HG02798 (cell line): ENCODE data around the gene KLK11.

Source experiments
- ATAC-seq: cut with Tn5 transposase; IDR thresholded peaks from one replicate; pipeline ENCODE4 v1.9.1; 2021; ENCODE audit warnings: mild to moderate bottlenecking; ENCODE audit not compliant: unreplicated experiment, poor library complexity

KLK11 gene

DNA sequence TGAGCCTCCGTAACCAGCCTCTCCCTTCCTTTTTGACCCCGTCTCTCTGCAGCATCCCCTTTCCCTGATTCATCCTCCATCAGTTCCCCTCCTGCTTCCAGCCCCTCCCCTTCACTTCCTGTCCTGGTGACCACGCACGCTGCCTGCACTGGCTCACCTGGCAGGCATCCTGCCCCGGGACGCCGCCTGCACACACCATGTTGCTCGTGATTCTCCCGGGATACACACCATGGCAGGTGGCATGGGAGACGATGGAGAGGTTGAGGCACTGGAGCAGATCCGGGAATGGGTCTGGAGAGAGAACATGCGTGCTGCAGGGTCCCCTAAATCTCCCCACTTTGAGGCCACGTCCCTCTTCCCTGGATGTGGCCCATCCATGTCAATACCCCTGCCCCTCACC, 4.2 kb upstream of the KLK11 start:
- no peak for ATAC-seq

GRCh38 chr19:51029718-51030117, 3.3 kb upstream of the KLK11 start:
- ATAC-seq: no peak

- no peak for ATAC-seq
These were observed 1.5 kb upstream of the KLK11 start for GRCh38 chr19:51027873-51028272.

DNA sequence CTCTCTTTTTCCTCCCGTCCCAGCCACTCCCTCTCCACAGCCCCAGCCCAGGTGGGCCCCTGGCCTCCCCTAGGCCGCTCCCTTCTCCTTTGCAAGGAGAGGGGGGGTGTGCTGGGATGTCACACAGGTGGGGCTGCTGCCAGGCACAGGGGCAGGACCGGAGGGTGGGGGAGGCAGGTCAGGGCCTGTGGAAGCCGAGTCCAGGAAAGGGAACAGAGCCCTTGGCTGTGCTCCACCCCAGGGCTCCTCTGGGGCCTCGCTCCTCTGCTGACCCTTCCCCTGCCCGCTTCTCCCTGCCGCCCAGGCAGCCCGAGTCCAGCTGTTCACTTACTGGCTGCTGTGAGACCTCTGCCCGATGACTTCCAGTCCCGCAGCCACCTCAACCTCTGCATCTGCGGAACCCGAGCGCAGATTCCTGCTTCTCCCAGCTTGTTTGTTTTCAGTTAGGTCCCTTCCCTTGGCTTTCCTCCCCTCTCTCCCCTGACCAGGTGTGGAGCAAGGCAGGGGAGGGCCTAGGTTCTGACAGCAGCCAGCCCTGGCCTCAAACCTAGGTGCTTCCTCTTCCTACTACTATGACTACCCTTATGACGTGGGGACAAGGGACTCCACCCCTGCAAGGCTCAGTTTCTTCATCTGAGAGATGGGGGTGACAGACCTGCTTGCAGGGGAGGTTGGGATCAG, 850 bp upstream of the KLK11 start:
- no peak for ATAC-seq

DNA sequence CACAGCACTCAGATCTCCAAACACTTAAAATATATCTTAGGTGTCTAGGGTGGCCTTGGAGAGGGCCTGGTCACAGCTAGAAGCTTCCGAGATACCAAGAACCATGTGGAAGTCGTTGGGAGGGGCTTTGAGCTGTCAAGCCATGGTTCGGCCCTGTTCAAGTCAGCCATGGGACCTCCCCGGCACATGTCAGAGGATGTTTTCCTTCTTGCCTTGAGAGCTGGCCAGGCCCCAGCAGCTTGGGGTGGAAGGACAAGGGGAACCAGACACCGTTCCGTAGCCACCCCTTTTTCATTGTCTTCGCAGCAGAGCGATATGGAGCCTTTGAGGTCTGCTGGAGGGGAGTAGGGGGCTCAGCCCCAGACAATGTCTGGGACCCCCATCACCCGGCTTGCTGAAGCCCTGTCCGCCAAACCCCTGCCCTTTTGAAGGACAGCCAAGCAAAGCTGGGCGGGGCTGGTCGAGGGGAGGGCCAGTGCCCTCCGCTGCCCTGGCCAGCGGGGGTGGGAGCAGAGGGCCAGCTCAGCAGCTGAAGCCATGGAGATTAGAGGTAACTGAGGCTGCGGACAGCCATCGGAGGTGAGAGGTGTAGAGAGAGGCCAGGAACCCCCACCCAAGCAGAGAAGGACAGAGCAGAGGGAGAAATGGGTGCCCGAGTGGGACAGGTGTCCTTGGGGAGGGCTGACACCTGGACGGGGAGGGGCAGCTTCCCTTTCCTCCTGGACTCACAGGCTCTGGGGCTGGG, 435 bp downstream of the KLK11 start:
- ATAC-seq: no peak

DNA sequence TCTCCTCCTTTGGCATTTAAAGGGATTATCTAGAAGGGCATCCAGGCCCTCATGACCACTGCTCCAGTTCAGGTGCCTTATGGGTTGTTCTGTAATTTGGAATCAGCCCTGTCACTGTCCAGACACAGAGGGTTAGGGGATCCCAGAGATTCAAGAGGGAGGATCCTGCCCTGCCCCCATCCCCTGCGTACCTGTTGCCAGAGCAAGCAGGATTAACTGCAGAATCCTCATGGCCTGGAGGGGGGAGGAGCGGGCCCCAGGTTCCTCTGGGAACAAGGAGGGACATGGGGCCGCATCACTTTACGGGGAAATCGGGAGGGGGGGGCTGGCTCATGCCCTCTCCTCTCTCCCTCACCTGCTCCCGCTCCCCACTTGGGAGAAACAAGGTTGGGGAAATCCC, 1.0 kb downstream of the KLK11 start:
- ATAC-seq: no peak

DNA sequence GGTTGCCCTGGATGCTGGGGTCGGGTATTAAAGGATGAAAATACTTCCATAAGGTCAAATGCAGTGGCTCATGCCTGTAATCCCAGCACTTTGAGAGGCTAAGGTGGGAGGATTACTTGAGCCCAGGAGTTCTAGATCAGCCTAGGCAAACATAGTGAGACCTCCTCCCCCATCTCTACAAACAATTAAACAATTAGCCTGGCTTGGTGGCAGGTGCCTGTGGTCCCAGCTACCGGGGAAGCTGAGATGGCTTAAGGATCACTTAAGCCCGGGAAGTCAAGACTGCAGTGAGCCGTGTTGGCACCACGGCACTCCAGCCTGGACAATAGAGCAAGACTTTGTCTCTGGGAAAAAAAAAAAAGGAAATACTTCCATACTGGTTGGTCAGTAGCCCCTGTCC, 1.5 kb downstream of the KLK11 start:
- ATAC-seq: no peak

DNA sequence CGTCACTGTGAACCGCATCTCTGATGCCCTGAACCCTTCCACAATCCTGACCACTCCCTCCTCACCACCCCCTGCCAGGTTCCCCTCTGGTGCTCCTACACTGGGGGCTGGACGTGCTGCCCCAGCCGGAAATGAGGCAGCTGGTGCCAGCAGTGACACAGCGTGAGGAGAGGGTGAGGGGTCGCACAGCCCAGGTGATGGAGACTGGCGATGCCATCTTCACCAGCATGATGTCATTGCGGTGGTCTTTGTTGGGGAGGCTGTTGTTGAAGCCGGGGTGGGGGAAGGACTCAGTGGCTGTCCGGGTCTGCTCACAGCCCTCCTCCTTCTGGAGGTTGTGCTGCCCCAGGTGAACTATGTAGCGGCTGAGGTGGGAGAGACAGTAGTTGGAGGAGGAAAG, 2.5 kb downstream of the KLK11 start:
- no peak for ATAC-seq

DNA sequence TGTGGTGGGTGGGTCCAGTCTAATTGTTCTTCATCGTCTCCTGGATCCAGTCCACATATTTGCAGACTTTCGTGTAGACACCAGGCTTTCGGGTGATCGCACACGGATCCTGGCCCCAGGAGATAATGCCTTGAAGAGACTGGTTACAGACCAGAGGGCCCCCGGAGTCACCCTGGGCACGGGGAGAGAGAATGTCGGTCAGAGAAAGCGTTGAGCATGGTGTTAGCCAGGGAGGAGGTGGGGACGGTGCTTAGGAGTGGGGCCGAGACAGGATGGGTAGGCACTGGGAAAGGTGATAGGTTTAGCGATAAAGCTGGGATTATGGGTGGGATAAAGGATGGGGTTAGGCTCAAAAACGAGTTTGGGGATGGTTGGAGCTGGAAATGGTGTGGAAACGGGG, 3.9 kb downstream of the KLK11 start:
- no peak for ATAC-seq

- no peak for ATAC-seq
These were observed 5.3 kb downstream of the KLK11 start for GRCh38 chr19:51020988-51021651.

- ATAC-seq: no peak
These were observed 6.9 kb downstream of the KLK11 start, which contains the start of gene KLK10 for GRCh38 chr19:51019544-51019925. KLK10 (minus strand) TSS chr19:51019709; CDS start chr19:51019130, 579 bp downstream.

DNA sequence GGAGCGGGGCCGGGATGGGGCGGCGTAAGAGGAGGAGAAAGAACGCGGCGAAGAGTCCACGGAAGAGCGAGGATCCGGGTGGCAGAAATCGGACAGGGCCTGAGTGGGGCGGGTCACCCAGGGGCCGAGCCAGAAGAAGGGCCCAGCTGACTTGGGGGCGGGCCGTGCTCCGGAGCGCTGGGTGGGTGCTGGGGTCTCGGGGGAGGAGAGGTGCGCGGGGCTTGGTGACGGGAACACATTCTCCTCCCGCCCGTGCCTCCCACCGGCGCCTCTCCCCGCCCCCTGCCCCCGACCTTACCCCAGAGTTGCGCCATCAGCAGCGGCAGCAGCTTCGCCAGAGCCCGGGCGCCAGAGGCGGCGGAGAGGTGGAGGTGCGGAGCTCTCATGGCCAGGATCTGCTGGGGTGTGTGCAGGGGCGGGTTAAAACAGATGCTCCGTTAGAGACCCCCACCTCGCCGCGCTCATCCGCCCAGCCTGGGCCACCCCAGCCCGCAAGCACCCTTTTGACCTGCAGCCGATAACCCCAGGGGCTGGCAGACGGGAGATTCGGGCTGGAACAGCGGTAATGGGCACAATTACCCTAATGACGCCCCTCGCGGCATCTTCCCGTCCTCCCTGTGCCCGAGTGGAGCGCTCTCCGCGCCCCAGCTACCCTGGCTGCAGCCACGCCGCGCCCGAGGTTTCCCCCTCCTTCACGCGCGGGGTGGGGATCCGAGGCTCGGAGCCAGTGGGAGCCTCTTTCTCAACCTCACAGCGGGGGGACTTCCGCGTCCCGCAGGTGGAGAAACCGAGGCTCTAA, 7.5 kb downstream of the KLK11 start:
- no peak for ATAC-seq

DNA sequence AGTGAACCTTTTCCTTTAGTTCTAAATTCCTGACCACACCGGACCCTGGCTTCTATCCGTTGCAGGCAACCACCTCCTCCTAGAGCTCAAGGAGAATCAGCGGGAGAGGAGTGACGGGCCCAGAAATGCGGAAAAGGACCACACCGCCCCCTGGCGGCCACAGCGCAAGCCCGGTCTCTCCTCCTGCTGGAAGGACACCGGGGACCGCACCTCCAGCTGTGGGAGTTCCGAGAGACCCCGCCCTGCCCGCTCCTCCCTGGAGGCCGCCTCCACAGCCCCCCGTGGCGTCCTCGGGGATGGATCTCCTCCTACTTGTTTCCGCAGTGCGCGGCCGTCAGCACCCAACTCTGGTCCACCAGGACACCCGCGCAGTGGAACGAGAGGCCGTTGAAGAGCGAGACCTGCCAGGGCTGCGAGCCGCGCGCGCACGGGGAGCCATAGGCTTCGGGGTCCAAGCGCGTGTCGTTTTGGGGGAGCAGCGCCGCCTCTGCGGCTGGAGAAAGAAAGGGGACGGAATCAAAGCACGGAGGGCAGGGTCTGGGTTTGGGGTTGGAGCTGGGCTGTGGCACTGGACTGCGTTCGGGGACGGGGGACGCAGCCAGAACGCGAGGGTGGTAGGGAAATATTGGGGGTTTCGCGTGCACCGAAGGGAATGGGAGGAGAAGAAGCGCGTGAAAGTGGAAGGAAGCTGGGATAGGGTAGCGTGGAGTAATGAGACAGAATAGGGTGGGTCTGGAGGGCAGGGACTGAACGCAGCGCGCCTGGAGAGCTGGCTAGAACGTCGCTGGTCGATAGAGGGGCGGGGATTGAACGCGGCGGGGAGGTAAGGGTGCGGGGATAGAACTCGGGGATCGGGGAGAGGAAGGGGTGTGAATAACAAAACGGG, 9.4 kb downstream of the KLK11 start:
- no peak for ATAC-seq

GRCh38 chr19:51015691-51016267, 10.6 kb downstream of the KLK11 start:
- ATAC-seq: no peak

- no peak for ATAC-seq
These were observed 12.2 kb downstream of the KLK11 start for GRCh38 chr19:51014242-51014641.

DNA sequence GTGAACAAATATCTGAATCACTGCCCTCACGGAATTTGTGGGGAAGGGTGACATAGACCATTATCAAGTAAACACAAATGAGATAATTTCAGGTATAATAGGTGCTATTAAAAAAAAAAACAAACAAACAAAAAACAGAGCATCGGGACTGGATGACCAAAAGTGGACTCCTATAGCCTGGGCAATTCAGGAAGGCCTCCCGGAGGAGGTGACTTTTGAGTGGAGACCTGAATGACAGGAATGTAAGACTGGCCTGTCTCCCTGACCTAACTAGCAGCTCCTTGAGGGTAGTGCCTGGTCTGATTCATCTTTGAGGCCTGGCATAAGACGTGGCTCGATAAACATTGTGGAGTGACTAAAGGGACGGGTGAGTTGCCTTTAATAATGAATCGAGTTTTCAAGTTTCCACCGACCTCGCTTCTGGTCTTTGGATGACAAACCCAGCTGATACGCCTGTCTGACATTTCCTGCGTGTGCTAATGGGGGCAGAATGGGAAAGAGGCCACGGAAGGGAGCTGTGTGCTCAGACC, 13.7 kb downstream of the KLK11 start:
- no peak for ATAC-seq

DNA sequence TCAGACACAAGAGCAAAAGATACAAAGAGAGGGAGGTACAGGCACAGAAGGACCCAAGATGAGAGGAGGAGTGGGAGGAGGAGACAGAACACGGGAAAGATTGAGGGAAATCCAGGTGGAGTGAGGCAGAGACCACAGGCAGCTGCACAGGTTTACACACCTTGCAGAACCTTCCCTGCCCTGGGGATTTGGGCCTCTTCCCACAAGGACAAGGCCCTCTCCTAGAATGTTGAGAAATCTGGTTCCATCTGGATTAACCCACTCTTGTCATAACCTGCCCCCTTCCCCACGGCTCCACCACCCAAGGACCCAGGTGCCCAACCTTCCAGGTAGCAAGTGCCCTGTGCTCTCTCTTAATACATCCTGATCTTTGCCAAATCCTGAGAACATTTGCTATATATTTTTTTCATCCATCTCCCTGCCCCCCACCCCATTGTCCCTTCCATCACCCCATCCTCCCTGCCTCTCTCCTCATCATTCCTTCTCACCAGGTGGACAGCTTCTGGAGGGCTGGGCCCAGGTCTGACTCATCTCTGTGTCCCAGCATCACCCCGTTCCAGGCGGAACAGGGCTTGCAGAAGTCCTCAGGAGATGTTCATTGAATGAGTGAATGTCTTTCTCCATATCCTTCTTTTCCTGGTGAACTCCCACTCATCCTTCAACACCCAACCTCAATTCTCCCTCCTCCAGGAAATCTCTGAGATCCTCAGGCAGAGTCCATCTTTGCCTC, 16.2 kb downstream of the KLK11 start:
- no peak for ATAC-seq

DNA sequence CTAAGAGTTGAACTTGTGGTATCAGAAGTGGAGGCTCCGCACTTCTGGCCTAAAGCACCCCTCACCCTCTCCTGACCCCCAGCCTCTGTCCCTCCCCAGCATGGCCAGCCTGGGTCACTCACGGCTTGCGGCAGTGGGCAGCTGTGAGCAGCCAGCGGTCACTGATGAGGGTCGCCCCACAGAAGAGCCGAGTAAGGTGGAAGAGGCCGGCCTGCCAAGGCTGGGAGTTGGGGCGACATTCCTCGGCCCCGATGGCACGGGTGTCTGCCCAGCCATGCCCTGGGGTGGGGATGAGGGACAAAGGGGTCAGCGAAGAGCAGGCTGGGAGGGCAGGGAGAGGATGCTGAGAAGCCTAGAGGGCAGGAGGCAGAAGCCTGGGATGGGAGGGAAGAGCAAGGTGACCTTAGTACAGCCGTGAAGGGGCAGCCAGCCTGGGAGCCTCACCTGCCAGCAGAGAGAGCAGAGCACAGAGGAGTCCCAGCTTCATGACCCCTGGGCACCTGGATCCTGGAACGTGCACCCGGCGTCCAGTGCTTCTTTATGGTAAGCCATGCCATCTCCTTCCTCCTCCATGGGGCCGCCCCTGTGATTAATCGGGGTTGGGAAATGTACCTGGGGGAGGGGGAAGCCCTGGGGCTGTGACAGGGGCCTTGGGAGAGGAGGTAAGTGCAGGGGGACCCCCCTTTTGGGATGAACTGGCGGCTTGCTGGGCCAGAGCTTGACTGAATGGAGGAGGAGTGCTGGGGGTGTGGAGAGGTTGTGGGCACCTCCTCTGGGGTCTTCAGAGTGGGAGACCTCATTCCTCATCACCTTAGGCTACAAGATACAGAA, 17.1 kb downstream of the KLK11 start:
- ATAC-seq: no peak
